ENCODE measurements around the gene ZNHIT2.
"Not testable (repeated sequence)": the region's sequence is repeated elsewhere in the genome, so short reads cannot be mapped to it uniquely, and the experiment has no call there.

The ZNHIT2 gene

GRCh38 chr11:65117206-65118096, at the start of gene ZNHIT2:
Gene ZNHIT2, minus strand, starts transcription at chr11:65117701. Its CDS starts 48 bp downstream, at chr11:65117653.
- DNase-seq: peak; percentile 69 to 99 (median 96)

GRCh38 chr11:65166893-65167292, 49.4 kb upstream of the ZNHIT2 start:
- DNase-seq: no peak

- DNase-seq: no peak
These were observed 48.2 kb upstream of the ZNHIT2 start for GRCh38 chr11:65165410-65166317.

- DNase-seq: no peak
These were observed 46.2 kb upstream of the ZNHIT2 start for GRCh38 chr11:65163684-65164083.

GRCh38 chr11:65160643-65161042, 43.1 kb upstream of the ZNHIT2 start:
- no peak for DNase-seq

- no peak for DNase-seq
These were observed 41.5 kb upstream of the ZNHIT2 start for GRCh38 chr11:65159012-65159411.

- no peak for DNase-seq
These were observed 39.8 kb upstream of the ZNHIT2 start for GRCh38 chr11:65157336-65157735.

GRCh38 chr11:65156926-65157325, 39.4 kb upstream of the ZNHIT2 start:
- no peak for DNase-seq

GRCh38 chr11:65156256-65156655, 38.8 kb upstream of the ZNHIT2 start:
- no peak for DNase-seq

- DNase-seq: no peak
These were observed 34.6 kb upstream of the ZNHIT2 start for GRCh38 chr11:65152122-65152521.

GRCh38 chr11:65151331-65151899, 33.9 kb upstream of the ZNHIT2 start:
- no peak for DNase-seq

GRCh38 chr11:65150509-65151299, 33.2 kb upstream of the ZNHIT2 start:
- DNase-seq: peak in 12 of 14 donors; percentile 9 to 86 (median 69)

GRCh38 chr11:65150131-65150508, 32.6 kb upstream of the ZNHIT2 start:
- not testable (repeated sequence) for DNase-seq

- no peak for DNase-seq
These were observed 31.2 kb upstream of the ZNHIT2 start for GRCh38 chr11:65148657-65149056.

- DNase-seq: no peak
These were observed 30.0 kb upstream of the ZNHIT2 start for GRCh38 chr11:65147352-65148075.

GRCh38 chr11:65141896-65142494, 24.5 kb upstream of the ZNHIT2 start:
- no peak for DNase-seq

- DNase-seq: no peak
These were observed 19.1 kb upstream of the ZNHIT2 start for GRCh38 chr11:65136515-65137096.

GRCh38 chr11:65135633-65136145, 18.2 kb upstream of the ZNHIT2 start:
- DNase-seq: peak in 1 of 14 donors; percentile 75

GRCh38 chr11:65134952-65135632, 17.6 kb upstream of the ZNHIT2 start:
- DNase-seq: peak; percentile 70 to 99 (median 90)

All from C1 segment of cervical spinal cord (tissue), 14 donors.